Amniotic stem cell (primary cell): ENCODE measurements around the gene LILRB2.
"Not testable (repeated sequence)": the region's sequence is repeated elsewhere in the genome, so short reads cannot be mapped to it uniquely, and the experiment has no call there.

Experiments used
- DNase-seq: peaks from one replicate; lab custom pipeline; 2025; lab: John Stamatoyannopoulos, UW

Gene LILRB2

DNA sequence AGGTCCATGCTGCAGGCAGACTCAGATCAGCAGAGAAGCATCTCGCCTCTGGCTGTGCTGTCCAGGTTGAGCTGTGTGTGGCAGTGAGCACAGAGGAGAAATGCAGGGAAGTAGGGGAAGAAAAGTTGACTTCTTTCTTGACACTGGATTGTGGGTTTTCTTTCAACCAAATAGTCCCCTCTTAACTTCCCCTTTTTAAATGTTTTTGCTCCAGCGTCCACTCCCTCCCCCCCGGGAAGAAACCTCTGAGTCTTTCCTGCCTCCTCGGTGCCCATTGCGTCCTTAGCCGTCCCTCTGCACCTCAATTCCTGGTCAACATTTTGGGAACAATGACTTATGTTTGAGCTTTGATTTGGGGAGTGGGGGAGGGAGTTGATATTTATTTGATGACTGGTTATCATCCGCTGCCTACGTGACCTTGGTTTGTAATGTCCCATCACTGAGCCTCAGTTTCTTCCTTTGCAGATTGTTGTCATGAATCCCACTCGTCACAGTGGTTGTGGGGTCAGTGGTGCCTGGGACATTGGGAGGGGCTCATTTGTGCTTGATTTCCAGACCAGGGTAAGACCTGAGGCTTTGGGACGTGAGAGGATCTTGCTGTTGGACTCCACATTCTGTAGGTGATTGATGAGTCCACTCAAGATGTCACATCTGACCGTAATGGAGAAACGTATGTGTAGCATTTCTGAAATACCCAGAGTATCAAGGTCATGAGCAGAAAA, at the start of gene LILRB2:
Gene LILRB2 (minus strand): TSS at position 104 of the 722 bp plus-strand sequence. CDS start 614 bp downstream, outside the sequence.
- no peak for DNase-seq

DNA sequence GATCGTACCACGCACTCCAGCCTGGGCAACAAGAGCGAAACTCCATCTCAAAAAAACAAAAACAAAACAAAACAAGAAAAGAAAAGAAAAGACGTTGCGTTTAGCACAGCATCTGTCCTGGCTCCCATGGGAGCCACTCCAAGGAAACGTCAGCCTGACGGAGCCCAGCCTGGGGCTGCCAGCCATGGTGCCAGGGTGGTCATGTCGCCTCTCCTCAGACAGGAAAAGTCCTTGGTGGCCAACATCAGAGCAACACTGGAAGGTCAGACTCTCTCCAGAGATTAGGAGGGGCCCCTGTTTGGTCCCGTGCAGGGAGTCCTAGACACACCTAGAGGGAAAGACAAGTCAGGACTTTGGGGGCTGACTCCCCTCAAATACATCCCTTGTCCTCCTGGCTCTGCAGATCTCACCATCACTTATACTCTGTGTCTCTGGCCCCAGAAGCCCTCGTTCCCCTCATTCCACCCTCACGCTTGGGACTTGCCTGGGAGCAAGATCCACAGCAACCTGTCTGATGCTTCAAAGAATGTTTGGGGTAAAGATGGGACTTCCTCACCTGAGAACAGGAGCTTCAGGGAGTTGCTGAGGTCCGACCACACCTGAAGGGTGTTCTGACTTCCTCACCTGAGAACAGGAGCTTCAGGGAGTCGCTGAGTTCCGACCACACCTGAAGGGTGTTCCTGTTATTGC, 48.7 kb upstream of the LILRB2 start:
- no peak for DNase-seq

DNA sequence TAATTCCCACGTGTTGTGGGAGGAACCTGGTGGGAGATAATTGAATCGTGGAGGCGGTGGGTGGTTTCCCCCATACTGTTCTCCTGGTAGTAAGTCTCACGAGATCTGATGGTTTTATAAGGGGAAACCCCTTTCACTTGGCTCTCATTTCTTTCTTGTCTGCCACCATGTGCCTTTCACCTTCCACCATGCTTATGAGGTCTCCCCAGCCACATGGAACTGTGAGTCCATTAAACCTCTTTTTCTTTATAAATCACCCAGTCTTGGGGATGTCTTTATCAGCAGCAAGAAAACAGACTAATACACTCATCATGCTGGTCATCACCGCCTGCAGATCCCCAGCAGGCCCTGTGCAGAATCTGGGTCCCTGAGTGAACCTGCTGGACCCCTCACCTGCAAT, 47.9 kb upstream of the LILRB2 start:
- DNase-seq: not testable (repeated sequence)

DNA sequence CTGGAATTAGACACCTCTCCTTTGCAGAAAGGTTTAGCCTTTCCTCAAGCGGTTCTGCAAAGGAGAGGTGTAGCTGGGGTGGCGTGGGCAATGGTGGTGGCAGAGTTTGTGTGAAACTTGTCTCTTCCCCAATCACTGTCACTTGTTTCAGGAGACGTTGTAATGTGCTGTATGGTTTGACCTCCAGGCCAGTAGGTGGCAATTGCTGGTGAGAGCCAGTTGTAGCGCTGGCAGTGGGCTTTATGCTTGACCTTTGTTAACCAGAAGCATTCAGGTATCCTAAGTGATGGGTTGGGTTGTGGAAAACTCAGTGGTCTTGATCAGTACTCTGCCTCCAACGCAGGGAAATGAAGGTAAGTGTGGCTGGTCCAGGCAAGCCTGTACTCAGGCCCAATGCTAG, 44.7 kb upstream of the LILRB2 start:
- no peak for DNase-seq

DNA sequence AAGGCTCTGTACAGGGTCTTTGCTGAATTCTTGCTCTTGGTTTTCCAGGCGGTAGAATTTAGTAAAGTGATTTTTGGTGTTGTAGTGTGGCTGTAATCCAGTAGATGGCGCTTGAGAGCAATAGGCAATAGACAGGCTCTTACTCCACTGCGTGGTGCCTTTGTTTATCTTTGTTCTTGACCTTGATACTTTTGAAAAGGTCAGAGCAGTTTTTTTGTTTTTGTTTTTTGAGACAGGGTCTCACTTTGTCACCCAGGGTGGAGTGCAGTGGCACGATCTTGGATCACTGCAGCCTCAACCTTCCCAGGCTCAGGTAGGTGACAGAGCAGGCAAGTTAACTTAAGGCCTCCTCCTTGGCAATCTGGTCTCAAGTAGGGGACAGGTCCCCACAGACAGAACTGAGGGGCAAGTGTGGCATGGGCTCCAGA, 44.3 kb upstream of the LILRB2 start:
- DNase-seq: no peak

GRCh38 chr19:54324071-54324470, 43.2 kb upstream of the LILRB2 start:
- DNase-seq: no peak

GRCh38 chr19:54322934-54323333, 42.0 kb upstream of the LILRB2 start:
- DNase-seq: not testable (repeated sequence)

- DNase-seq: not testable (repeated sequence)
Measured at GRCh38 chr19:54322295-54322694, 41.4 kb upstream of the LILRB2 start.

- DNase-seq: no peak
Measured at GRCh38 chr19:54319892-54320670, 39.2 kb upstream of the LILRB2 start.

- DNase-seq: no peak
Measured at GRCh38 chr19:54319049-54319448, 38.1 kb upstream of the LILRB2 start.

DNA sequence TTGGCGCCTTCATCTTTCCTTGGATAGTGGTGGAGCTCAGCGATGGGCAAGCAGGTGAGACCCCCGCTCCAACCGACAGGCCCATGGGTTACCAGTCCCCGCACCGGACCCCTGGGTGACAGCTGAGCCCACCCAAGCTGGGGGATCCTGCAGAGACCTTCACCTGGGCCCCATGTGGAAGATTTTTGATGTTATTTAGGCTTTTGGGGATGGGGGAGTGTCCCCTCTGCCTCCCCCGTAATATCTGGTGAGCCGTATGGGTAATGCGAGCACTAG, 37.0 kb upstream of the LILRB2 start:
- DNase-seq: no peak

DNA sequence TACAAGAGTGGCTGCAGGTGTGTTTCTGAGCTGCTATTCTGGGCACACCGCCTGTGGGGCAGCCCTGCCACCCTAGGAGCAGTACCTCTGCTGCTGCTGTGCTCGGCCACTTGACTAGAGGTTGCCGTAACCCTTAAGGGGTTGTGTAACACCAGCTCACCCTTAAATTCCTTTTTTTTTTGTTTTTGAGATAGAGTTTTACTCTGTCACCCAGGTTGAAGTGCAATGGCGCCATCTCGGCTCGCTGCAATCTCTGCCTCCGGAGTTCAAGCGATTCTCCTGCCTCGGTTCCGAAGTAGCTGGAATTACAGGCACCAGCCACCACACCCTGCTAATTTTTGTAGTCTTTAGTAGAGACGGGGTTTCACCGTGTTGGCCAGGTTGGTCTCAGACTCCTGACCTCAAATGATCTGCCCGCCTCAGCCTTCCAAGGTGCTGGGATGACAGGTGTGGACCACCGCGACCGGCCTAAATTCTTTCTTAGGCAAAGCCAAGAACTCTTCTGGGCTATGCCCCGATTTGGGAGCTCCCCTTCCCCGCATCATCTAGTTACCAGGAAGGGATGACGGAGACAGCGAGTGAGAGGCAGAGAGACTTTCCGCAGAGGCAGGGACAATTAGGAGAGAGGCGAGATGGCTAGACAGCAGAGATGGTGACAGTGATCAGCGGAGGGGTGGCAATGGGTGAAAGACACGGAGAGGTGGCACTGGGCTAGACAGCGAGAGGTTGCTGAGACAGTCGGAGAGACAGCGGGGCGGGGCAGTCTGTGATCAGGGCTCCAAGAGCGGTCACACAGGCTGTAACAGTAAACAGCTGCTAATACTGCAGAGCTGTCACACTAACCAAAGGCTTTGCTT, 36.4 kb upstream of the LILRB2 start:
- no peak for DNase-seq

DNA sequence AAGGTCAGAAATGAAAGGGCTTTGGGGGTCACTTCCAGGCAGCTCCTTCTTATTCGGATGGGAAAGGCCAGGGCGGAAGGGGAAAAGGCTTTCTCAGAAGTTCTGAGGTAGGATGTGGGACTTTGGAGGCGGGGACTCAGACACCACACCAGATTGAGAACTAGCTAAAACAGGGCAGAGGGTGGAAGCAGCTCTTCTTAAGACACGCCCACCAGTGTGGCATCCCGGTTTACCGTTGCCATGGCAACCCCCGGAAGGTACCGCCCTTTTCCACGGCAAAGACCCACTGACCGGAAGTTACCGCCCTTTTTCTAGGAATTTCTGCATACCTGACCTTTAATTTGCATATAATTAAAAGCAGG, 35.8 kb upstream of the LILRB2 start:
- DNase-seq: no peak

- no peak for DNase-seq
Measured at GRCh38 chr19:54315956-54316355, 35.0 kb upstream of the LILRB2 start.

DNA sequence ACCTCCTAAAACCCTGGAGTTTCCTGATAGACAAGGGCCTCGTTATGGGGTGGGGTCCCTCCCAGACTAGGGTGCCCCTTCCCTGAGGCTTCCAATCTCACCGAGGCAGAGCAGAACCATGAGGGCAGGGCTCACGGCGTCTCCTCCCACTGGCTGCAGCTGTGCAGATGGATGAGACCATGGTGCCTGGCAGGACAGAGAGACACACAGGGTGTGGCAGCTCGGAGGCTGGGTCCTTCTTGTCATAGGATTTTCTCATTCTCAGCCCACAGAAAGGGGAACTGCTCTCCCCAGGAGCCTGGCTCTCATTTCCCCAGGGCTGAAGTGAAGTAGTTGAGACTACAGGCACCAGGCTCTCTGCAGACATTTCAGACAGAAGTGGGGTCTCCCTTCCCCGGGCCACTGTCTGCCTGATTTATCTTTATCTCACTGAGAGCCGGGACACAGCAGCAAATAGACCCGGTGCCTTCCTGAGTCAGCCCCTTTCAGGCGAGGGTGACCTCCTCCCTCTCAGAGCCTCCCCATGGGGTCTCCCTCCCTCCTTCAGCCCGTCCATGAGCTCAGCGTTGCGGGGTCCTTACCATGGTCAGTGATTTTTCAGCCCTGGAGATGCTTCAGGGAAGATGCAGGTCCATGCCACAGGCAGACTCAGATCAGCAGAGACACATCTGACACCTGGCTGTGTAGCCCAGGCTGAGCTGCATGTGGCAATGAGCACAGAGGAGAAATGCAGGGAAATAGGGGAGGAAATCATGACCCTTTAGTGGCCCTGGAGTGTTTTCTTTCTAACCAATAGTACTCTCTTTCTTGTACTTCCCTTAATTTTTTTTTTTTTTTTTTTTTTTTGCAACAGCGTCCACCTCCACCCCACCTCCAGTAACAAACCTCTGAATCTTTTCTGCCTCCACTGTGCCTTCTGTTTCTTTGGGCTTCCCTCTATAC, 31.8 kb upstream of the LILRB2 start, which contains the start of gene LILRA5:
Gene LILRA5 (minus strand): TSS at position 731 of the 942 bp plus-strand sequence. CDS start 147 bp downstream, at position 584.
- no peak for DNase-seq

- DNase-seq: no peak
Measured at GRCh38 chr19:54312011-54312410, 31.1 kb upstream of the LILRB2 start.

DNA sequence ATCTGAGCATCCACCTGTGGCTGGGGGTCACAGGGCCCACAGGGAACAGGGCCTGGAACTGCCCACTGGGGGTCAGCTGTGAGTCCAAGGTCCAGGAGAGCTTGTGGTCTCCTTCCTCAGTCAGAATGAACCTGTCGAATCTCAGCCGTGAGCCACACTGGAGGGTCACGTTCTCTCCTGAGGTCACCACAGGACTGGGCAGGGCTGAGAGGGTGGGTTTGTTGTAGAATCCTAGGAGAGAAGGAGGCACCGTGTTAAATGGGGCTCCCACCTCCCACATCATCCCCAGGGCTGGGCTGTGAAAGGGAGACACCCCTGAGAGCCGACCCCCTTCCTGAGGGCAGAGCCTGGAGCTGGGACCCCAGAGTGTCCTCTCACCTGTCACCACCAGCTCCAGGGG, 30.6 kb upstream of the LILRB2 start:
- DNase-seq: no peak

DNA sequence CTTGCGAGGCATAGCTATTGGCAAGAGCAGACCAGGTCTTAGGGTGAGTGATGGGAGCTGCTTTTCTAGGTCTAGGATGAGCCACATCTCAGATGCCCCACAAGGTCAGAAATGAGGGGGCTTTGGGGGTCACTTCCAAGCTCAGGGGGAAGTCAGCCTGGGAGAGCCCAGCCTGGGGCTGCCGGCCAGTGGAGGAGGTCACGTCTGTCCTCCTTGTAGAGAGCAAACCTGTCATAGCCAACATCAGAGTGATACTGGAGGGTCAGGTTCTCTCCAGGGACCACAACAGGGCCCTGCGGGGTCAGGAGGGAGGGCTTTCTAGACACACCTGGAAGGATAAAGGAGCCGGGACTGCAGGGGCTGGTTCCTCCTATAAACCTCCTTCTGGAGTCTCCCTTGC, 29.6 kb upstream of the LILRB2 start:
- DNase-seq: no peak

GRCh38 chr19:54309811-54310210, 28.9 kb upstream of the LILRB2 start:
- DNase-seq: no peak

- DNase-seq: no peak
Measured at GRCh38 chr19:54307389-54308020, 26.6 kb upstream of the LILRB2 start.
